MM.1S (cell line): ENCODE measurements around the gene RACGAP1.

Source experiments
- EZH2 ChIP-seq: fragments of 300-600 bp; sonication (generic); optimal IDR thresholded peaks from 2 replicates; pipeline ENCODE3; 2017; ENCODE audit warnings: low read depth, mild to moderate bottlenecking, antibody characterized with exemption, low read length, mixed read lengths
- EZH2phosphoT487 ChIP-seq: fragments of 300-600 bp; sonication (generic); IDR thresholded peaks from 2 replicates; pipeline ENCODE4 v1.6.1; 2018; ENCODE audit warnings: antibody characterized with exemption, low read length
- TF ChIP-seq, protein P1 (sequence below): fragments of 300-600 bp; sonication (generic); IDR thresholded peaks from 2 replicates; pipeline ENCODE4 v1.5.1; 2016; ENCODE audit warnings: antibody characterized with exemption, low read length, mixed read lengths

DNA sequence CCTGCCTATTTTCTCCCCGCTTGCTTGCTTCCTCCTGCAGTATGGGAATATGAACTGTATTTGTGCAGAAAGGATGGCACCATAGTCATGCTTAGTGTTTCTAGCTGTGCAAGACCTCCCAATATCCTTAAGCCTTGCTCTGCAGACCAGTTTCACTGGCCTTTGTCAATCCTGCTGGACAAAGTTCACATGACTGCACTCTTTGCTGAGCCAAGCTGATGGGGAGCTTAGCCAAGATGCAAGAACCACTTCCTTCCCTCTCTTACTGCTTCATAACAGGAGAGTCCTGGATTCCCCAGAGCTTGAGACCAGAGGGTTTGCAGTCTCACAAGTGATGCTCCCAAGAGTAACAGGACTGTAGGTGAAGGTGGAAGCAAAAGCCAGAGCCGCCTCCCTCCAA lies 35.9 kb upstream of the RACGAP1 start:
- TF ChIP-seq, protein P1, sequence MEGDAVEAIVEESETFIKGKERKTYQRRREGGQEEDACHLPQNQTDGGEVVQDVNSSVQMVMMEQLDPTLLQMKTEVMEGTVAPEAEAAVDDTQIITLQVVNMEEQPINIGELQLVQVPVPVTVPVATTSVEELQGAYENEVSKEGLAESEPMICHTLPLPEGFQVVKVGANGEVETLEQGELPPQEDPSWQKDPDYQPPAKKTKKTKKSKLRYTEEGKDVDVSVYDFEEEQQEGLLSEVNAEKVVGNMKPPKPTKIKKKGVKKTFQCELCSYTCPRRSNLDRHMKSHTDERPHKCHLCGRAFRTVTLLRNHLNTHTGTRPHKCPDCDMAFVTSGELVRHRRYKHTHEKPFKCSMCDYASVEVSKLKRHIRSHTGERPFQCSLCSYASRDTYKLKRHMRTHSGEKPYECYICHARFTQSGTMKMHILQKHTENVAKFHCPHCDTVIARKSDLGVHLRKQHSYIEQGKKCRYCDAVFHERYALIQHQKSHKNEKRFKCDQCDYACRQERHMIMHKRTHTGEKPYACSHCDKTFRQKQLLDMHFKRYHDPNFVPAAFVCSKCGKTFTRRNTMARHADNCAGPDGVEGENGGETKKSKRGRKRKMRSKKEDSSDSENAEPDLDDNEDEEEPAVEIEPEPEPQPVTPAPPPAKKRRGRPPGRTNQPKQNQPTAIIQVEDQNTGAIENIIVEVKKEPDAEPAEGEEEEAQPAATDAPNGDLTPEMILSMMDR: no peak
- TF ChIP-seq EZH2: no peak
- no peak for TF ChIP-seq EZH2phosphoT487
